Stimulated activated CD4-positive, alpha-beta T cell treated with anti-CD3 and anti-CD28 coated beads, Interleukin-15, amount 100 ng/mL, for 48 hours (primary cell): ENCODE measurements around the gene RUBCN.

Source experiments
- DNase-seq, 2 donors: peaks; one replicate each; pipeline ENCODE4 v3.0.0-alpha.2; 2020; ENCODE audit warnings: low read depth in 2 of 2

The RUBCN gene

GRCh38 chr3:197736491-197737318 is at the start of gene RUBCN:
Gene RUBCN, minus strand, starts transcription at chr3:197736904. Its CDS starts 185 bp downstream, at chr3:197736719.
- peak; percentile 90 to 95 for DNase-seq

- DNase-seq: no peak
These were observed 47.4 kb upstream of the RUBCN start for GRCh38 chr3:197784019-197784585.

GRCh38 chr3:197782230-197782629 is 45.5 kb upstream of the RUBCN start:
- no peak for DNase-seq

GRCh38 chr3:197775317-197775716 is 38.6 kb upstream of the RUBCN start:
- no peak for DNase-seq

GRCh38 chr3:197761784-197762183 is 25.1 kb upstream of the RUBCN start:
- DNase-seq: no peak

GRCh38 chr3:197758512-197758911 is 21.8 kb upstream of the RUBCN start:
- DNase-seq: no peak

- no peak for DNase-seq
These were observed 20.0 kb upstream of the RUBCN start for GRCh38 chr3:197756704-197757103.

- no peak for DNase-seq
These were observed 16.6 kb upstream of the RUBCN start for GRCh38 chr3:197753263-197753662.

- peak in 1 of 2 donors; percentile 32 for DNase-seq
These were observed 15.4 kb upstream of the RUBCN start for GRCh38 chr3:197752107-197752506.

- DNase-seq: peak in 1 of 2 donors; percentile 14
These were observed 14.4 kb upstream of the RUBCN start for GRCh38 chr3:197750858-197751737.

- DNase-seq: peak in 1 of 2 donors; percentile 12
These were observed 13.7 kb upstream of the RUBCN start for GRCh38 chr3:197750396-197750831.

GRCh38 chr3:197749601-197750395 is 13.1 kb upstream of the RUBCN start, which contains the start of gene FYTTD1:
Gene FYTTD1, plus strand, starts transcription at chr3:197749883. Its CDS starts 89 bp downstream, at chr3:197749972.
- DNase-seq: peak; percentile 67 to 79

GRCh38 chr3:197749315-197749600 is 12.6 kb upstream of the RUBCN start:
- DNase-seq: peak; percentile 29 to 45

GRCh38 chr3:197748597-197749314 is 12.1 kb upstream of the RUBCN start:
- DNase-seq: no peak

GRCh38 chr3:197746801-197747237 is 10.1 kb upstream of the RUBCN start:
- no peak for DNase-seq

GRCh38 chr3:197746209-197746608 is 9.5 kb upstream of the RUBCN start:
- DNase-seq: no peak

- DNase-seq: no peak
These were observed 6.1 kb upstream of the RUBCN start for GRCh38 chr3:197742787-197743186.

GRCh38 chr3:197737749-197738462 is 1.2 kb upstream of the RUBCN start:
- DNase-seq: no peak

GRCh38 chr3:197737319-197737649 is 580 bp upstream of the RUBCN start:
- no peak for DNase-seq

- DNase-seq: peak; percentile 17 to 52
These were observed 654 bp downstream of the RUBCN start for GRCh38 chr3:197736010-197736490.
